ENCODE data around the gene PCNT.

Gene PCNT

GRCh38 chr21:46323710-46324389 is at the start of gene PCNT, which contains the start of gene C21orf58:
TSS of gene PCNT (plus strand) at chr21:46324156. CDS start at chr21:46324229, 73 bp downstream.
TSS of gene C21orf58 (minus strand) at chr21:46323870. CDS start at chr21:46322738, 1,132 bp downstream.
- DNase-seq = peak; percentile 99

GRCh38 chr21:46274797-46275390 is 49.1 kb upstream of the PCNT start:
- no peak for DNase-seq

- DNase-seq = peak in 1 of 3 experiments; percentile 28
Observed at GRCh38 chr21:46284077-46284644, 39.8 kb upstream of the PCNT start.

GRCh38 chr21:46284733-46285132 is 39.2 kb upstream of the PCNT start:
- DNase-seq = no peak

GRCh38 chr21:46285206-46285661 is 38.7 kb upstream of the PCNT start, which contains the start of gene MCM3AP:
TSS of gene MCM3AP (minus strand) at chr21:46285611. CDS start at chr21:46285286, 325 bp downstream.
- no peak for DNase-seq

- DNase-seq = peak; percentile 93 to 97 (median 96)
Observed at GRCh38 chr21:46285761-46286647, 38.0 kb upstream of the PCNT start, which contains the start of gene YBEY. TSS of gene YBEY (plus strand) at chr21:46286342. CDS start at chr21:46286914, 572 bp downstream.

- no peak for DNase-seq
Observed at GRCh38 chr21:46286648-46287002, 37.3 kb upstream of the PCNT start.

GRCh38 chr21:46287541-46287940 is 36.4 kb upstream of the PCNT start:
- no peak for DNase-seq

GRCh38 chr21:46289655-46290179 is 34.2 kb upstream of the PCNT start:
- no peak for DNase-seq

GRCh38 chr21:46291561-46291960 is 32.4 kb upstream of the PCNT start:
- no peak for DNase-seq

GRCh38 chr21:46294647-46295176 is 29.2 kb upstream of the PCNT start:
- no peak for DNase-seq

GRCh38 chr21:46295177-46295770 is 28.7 kb upstream of the PCNT start:
- no peak for DNase-seq

- peak in 1 of 3 experiments; percentile 65 for DNase-seq
Observed at GRCh38 chr21:46295996-46296752, 27.8 kb upstream of the PCNT start.

- DNase-seq = no peak
Observed at GRCh38 chr21:46297338-46298271, 26.4 kb upstream of the PCNT start.

GRCh38 chr21:46299167-46299566 is 24.8 kb upstream of the PCNT start:
- DNase-seq = no peak

GRCh38 chr21:46301759-46302158 is 22.2 kb upstream of the PCNT start:
- DNase-seq = no peak

GRCh38 chr21:46304437-46304836 is 19.5 kb upstream of the PCNT start:
- no peak for DNase-seq

- no peak for DNase-seq
Observed at GRCh38 chr21:46304955-46305354, 19.0 kb upstream of the PCNT start.

- DNase-seq = no peak
Observed at GRCh38 chr21:46307625-46308024, 16.3 kb upstream of the PCNT start.

- no peak for DNase-seq
Observed at GRCh38 chr21:46308431-46308830, 15.5 kb upstream of the PCNT start.
